ENCODE results near the gene NRXN2.

DNA sequence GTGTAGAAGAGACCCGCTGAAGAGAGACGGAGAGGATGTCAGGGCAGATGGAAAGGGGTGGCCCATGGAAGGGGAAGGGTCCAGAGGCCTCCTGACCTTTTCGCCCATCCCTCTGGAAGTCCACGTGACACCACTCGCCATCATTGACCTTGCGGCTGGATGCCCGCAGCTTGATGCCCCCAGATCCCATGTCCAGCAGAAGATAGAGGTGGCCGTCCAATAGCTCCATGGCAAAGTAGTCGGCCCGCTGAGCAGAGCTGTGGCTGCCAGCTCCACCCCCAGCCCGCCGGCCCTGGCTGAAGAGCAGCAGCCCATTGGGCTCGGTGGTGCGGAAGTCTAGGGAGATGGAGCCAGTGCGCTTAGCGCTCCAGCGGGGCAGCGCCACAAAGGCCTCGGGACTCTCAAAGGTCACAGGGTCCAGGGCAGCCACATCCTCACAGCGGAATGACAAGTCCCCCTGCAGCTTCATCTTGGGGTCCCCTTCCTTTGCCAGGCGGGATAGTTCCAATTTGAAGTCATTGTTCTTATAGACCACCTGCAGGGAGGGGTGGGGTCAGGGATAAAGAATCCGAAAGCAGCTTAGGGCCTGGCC is 55.7 kb downstream of the NRXN2 start:
- TF ChIP-seq POLR2A (IDR thresholded peaks at IDR 0.05; ENCODE audit: low read length) (no peak), GATA1 (IDR thresholded peaks at IDR 0.05; ENCODE audit: low read depth, low read length) (no peak)
